ENCODE data around the gene GYS1. TPM values are rescaled to one million over a fixed set of nuclear protein-coding genes. Genes with fewer than 3 reads are reported as not detected.

GYS1 gene
- total RNA-seq, 4 donors from 2014 or later: 110 to 221 (median 126) TPM

GRCh38 chr19:49014123-49014869, 21.2 kb upstream of the GYS1 start:
- no peak overlapping the region for H3K27ac ChIP-seq
- intact Hi-C loops (cut with DNase I; ENCODE audit: low total_unique reads) (no loop called here), in situ Hi-C loops (cut with MboI; ENCODE audit: low sequenced_read_pairs in 4 of 4) (no loop called here)
- H3K4me3 ChIP-seq: no peak overlapping the region
- peaks cover 0 to 62% of the 10 kb centered on the region in 2 donors for H3K36me3 ChIP-seq
- ATAC-seq (no peak), DNase-seq (no peak)
- H3K4me1 ChIP-seq: peaks cover 13 to 17% of the 10 kb centered on the region in 2 donors
- no peaks in the 10 kb centered on the region for H3K9me3 ChIP-seq
- TF ChIP-seq POLR2A (IDR thresholded peaks at IDR 0.05) (no peak), CTCF (IDR thresholded peaks at IDR 0.05 in 4 of 5, conservative IDR thresholded peaks at IDR 0.05 in 1 of 5) (no peak)
- H3K27me3 ChIP-seq: peaks cover 0 to 10% (median 8%) of the 10 kb centered on the region in 3 donors

- no peaks in the 10 kb centered on the region for H3K27me3 ChIP-seq
- no peak for TF ChIP-seq POLR2A (IDR thresholded peaks at IDR 0.05)
- no peak for TF ChIP-seq CTCF (IDR thresholded peaks at IDR 0.05 in 4 of 5, conservative IDR thresholded peaks at IDR 0.05 in 1 of 5)
- DNase-seq (no peak), ATAC-seq (no peak)
- in situ Hi-C loops (cut with MboI; ENCODE audit: low sequenced_read_pairs in 4 of 4): no loop called here
- no peak overlapping the region for H3K4me3 ChIP-seq
- intact Hi-C loops (cut with DNase I; ENCODE audit: low total_unique reads): no loop called here
- no peak overlapping the region for H3K27ac ChIP-seq
- H3K9me3 ChIP-seq: no peaks in the 10 kb centered on the region
- H3K4me1 ChIP-seq: no peaks in the 10 kb centered on the region
- peaks cover 0 to 85% of the 10 kb centered on the region in 2 donors for H3K36me3 ChIP-seq
Observed at GRCh38 chr19:49011194-49011593, 18.1 kb upstream of the GYS1 start.

- H3K27ac ChIP-seq: no peak overlapping the region
- no peak for DNase-seq
- no peak for ATAC-seq
Observed at GRCh38 chr19:49010453-49010852, 17.3 kb upstream of the GYS1 start.

GRCh38 chr19:49009828-49010227, 16.7 kb upstream of the GYS1 start:
- Histone ChIP-seq H3K4me3 (no peak overlapping the region), H3K9me3 (no peaks in the 10 kb centered on the region), H3K27ac (no peak overlapping the region), H3K27me3 (no peaks in the 10 kb centered on the region), H3K36me3 (peaks cover 0 to 85% of the 10 kb centered on the region in 2 donors), H3K4me1 (no peaks in the 10 kb centered on the region)
- DNase-seq: no peak
- in situ Hi-C loops (cut with MboI; ENCODE audit: low sequenced_read_pairs in 4 of 4) (no loop called here), intact Hi-C loops (cut with DNase I; ENCODE audit: low total_unique reads) (no loop called here)
- TF ChIP-seq CTCF (IDR thresholded peaks at IDR 0.05 in 4 of 5, conservative IDR thresholded peaks at IDR 0.05 in 1 of 5) (no peak), POLR2A (IDR thresholded peaks at IDR 0.05) (no peak)
- no peak for ATAC-seq

More at GRCh38 chr19:49010453-49010852, 17.3 kb upstream of the GYS1 start:
- H3K4me3 ChIP-seq: no peak overlapping the region
- no peaks in the 10 kb centered on the region for H3K4me1 ChIP-seq
- intact Hi-C loops (cut with DNase I; ENCODE audit: low total_unique reads): no loop called here
- peaks cover 0 to 85% of the 10 kb centered on the region in 2 donors for H3K36me3 ChIP-seq
- no peaks in the 10 kb centered on the region for H3K9me3 ChIP-seq
- H3K27me3 ChIP-seq: no peaks in the 10 kb centered on the region
- in situ Hi-C loops (cut with MboI; ENCODE audit: low sequenced_read_pairs in 4 of 4): no loop called here
- TF ChIP-seq CTCF (IDR thresholded peaks at IDR 0.05 in 4 of 5, conservative IDR thresholded peaks at IDR 0.05 in 1 of 5) (no peak), POLR2A (IDR thresholded peaks at IDR 0.05) (no peak)

All from gastrocnemius medialis (tissue), 4 donors.